ES-I3 (cell line): Measurements from ENCODE around the gene CHST11.
"Not testable (repeated sequence)": the region's sequence is repeated elsewhere in the genome, so short reads cannot be mapped to it uniquely, and the experiment has no call there.

ENCODE experiments used
- H3K36me3 ChIP-seq: 2 replicates; pipeline ENCODE4 v1.6.1; 2013; ENCODE audit warnings: mild to moderate bottlenecking, low read length, control low read depth, moderate library complexity; ENCODE audit not compliant: insufficient read depth
- H3K4me1 ChIP-seq: 2 replicates; pipeline ENCODE4 v1.6.1; 2013; ENCODE audit warnings: mild to moderate bottlenecking, control low read depth, low read length; ENCODE audit not compliant: insufficient read depth
- H3K9ac ChIP-seq: 2 replicates; pipeline ENCODE4 v1.6.1; 2013; ENCODE audit warnings: low read depth, mild to moderate bottlenecking, low read length, moderate library complexity
- H3K9me3 ChIP-seq: 2 replicates; pipeline ENCODE4 v1.6.1; 2013; ENCODE audit warnings: mild to moderate bottlenecking, low read length, moderate library complexity; ENCODE audit not compliant: control insufficient read depth, insufficient read depth

Gene CHST11

DNA sequence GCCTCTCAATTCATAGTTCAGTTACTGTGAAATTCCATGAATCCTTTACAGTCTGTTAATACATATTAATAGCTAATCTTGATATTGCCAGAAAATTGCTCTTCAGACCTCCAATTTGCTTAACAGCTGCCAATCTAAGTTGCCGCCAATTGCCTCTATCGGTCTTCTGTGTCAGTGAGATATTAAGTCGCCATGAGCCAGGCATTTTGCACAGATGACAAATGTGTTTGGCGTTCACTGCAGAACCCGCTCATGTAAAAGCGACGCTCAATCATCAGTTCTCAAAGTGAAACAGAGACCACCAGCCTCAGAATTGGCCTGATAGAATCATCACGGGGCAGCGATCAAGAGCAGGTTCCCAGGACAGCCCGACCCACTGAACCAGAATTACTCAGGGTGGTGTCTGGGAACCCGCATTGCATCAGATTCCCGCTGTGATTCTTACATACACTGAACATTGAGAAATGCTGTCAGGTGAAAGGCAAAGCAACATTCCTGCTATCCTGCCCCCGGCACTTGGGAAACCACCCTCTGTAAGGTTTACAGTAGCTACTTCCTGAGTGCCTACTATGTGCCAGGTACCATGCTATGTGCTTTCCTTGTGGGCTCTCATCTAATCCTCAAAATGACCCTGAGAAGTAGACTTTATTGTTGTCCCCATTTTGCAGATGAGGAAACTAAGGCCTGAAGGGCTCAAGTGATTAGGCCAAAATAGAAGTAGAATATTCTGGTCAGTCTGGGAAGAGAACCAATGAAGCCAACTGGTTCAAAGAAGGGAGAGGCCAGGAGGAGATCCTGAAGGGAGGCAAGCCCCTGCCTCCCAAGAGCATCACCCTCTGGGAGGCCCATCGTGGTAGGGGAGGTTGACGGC lies 285.0 kb downstream of the CHST11 start:
- Histone ChIP-seq H3K9ac (no peak overlapping the region), H3K9me3 (no peaks in the 10 kb centered on the region), H3K36me3 (no peaks in the 10 kb centered on the region), H3K4me1 (peaks cover 37% of the 10 kb centered on the region)

DNA sequence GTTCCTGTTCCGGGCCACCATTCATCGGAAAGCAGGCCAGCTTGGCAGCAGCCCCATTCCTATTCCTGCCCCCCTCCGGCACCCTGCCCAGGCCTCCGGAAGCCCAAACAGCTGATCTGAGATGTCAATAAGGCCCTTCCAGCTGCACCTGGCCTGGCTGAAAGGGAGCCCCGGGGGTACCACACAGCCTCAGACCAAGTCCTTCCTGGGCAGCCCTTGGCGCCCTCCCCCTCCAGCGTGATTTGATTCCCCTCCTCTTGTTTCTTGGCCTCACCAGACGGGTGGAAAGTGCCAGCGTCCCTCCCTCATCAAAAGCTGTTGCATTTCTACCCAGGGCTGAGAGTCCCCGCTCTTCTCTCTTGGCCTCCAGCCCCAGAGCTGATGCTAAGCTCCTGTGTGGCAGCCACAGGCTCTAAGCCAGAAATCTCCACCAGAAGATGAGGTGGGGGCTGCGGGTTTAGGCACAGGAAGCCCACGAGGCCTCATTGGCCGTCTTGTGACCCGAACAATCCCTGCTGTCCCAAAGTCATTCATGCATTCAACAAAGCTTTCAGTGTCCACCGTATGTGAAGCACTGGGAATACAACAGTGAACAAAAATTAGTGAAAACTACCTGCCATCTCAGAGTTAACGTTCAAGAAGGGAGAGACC lies 285.9 kb downstream of the CHST11 start:
- no peaks in the 10 kb centered on the region for H3K9me3 ChIP-seq
- peaks cover 38% of the 10 kb centered on the region for H3K4me1 ChIP-seq
- H3K36me3 ChIP-seq: no peaks in the 10 kb centered on the region
- H3K9ac ChIP-seq: no peak overlapping the region

DNA sequence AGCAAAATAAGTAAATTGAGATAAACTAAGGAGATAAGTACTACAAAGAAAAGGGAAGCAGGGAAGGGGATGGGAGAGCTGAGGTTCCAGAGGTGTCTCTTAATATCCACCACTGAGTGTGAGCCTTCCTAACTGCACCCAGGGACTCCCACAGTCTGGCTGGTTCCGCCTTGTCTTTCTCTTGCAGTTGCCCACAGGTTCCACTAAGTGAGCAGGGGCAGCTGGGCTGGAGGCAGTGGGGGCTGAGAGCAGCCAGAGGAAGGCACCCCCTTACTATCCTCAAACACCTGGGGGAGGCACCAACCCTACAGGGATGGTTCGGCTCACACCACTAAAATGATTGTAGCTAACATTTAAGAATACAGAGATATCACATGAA lies 286.4 kb downstream of the CHST11 start:
- H3K36me3 ChIP-seq: no peaks in the 10 kb centered on the region
- H3K9me3 ChIP-seq: no peaks in the 10 kb centered on the region
- H3K4me1 ChIP-seq: peaks cover 38% of the 10 kb centered on the region
- no peak overlapping the region for H3K9ac ChIP-seq

DNA sequence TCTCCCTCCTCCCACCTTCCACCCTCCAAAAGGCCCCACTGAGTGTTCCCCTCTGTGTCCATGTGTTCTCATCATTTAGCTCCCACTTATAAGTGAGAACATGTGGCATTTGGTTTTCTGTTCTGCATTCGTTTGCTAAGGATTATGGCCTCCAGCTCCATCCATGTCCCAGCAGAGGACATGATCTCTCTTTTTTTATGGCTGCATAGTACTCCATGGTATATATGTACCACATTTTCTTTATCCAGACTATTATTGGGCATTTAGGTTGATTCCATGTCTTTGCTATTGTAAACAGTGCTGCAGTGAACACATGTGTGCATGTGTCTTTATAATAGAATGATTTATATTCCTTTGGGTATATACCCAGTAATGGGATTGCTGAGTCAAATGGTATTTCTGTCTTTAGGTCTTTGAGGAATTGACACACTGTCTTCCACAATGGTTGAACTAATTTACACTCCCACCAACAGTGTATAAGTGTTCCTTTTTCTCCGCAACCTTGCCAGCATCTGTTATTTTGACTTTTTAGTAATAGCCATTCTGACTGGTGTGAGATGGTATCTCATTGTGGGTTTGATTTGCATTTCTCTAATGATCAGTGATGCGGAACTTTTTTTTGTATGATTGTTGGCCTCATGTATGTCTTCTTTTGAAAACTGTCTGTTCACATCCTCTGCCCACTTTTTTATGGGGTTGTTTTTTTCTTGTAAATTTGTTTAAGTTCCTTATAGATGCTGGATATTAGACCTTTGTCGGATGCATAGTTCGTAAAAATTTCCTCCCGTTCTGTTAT lies 287.2 kb downstream of the CHST11 start:
- H3K4me1 ChIP-seq: peaks cover 39% of the 10 kb centered on the region
- not testable (repeated sequence) for H3K9ac ChIP-seq, H3K9me3 ChIP-seq, H3K36me3 ChIP-seq

DNA sequence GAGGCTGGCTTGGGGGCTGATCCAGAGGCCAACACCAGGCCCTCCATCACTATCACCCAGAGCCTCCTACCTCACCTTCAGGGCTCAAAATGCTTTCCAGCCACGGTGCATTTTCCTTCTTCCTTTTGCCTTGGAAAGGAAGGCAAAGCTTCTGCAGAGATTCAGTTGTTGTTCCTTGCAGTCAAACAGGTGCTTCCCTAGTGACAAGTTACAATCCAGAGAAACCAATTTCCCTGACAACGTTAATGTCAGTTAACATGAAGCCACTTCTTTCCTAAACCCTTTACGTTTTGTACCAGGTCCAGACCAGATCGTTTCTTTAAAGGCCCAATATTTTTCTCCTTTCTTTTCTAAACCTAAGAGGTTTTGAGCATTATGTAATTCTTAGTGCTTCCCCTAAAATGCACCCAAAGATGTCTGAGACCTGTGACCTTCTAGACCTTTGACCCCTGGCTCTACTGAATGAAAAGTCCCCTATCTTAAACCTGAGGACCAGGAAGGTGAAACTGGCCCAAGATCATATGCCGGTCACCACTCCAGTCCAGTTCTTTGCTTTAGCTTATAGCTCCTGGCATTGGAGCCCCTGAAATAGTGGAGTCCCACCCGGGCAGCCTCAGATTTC lies 289.8 kb downstream of the CHST11 start:
- Histone ChIP-seq H3K9me3 (no peaks in the 10 kb centered on the region), H3K4me1 (peaks cover 50% of the 10 kb centered on the region), H3K36me3 (no peaks in the 10 kb centered on the region), H3K9ac (no peak overlapping the region)

DNA sequence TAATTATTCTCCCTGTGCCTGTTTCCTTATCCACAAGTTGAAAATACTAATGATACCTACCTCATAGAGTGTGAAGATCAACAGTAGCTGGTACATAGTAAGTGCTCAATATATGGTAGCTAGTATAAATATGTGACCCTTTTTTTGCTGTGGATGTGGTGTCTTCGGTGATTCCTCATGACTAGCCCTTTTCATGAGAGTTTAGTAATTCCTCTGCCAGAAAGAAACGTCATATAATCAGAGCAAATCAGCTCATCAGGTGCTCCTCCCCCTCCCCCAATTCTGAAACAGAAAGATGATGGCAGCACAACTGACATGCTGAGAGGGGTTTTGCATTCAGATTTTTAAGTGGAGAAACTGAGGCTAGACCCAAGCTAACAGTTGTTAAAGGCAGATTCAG lies 290.6 kb downstream of the CHST11 start:
- Histone ChIP-seq H3K9me3 (no peaks in the 10 kb centered on the region), H3K36me3 (no peaks in the 10 kb centered on the region), H3K4me1 (peaks cover 51% of the 10 kb centered on the region), H3K9ac (no peak overlapping the region)

DNA sequence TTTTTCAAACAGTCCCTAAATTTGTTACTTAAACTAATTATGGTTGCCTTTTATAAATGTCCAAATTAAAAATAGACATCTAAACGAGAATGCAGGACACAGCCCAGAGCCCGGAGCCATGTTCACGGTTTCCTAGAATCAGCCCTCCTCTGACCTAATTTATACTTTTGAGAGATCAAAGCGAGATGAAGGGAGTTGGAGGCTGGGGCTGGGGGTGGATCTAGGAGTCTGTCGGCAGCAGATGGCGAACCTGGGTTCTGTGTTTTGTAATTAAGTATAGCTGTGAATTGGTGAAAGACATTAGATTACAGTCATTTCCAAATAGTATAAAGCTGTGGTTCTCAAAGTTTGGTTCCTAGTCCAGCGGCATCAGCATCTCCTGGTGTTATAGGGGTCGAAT lies 291.2 kb downstream of the CHST11 start:
- H3K9ac ChIP-seq: no peak overlapping the region
- H3K4me1 ChIP-seq: peaks cover 47% of the 10 kb centered on the region
- H3K36me3 ChIP-seq: no peaks in the 10 kb centered on the region
- H3K9me3 ChIP-seq: no peaks in the 10 kb centered on the region

DNA sequence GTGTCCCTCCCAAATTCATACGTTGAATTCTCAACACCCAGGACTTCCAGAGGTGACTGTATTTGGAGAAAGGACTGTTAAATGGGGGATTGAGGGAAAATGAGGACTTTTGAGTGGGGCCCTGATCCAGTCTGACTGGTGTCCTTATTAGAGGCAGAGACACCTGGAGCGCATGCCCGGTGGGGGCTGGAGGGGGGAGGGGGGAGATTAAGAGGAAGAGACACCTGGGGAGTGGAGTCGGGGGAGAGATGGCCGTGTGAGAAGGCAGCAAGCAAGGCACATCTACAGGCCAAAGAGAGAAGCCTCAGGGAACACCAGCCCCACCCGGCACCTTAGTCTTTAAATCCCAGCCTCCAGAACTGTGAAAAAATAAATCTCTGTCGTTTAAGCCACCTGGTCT lies 291.6 kb downstream of the CHST11 start:
- Histone ChIP-seq H3K36me3 (no peaks in the 10 kb centered on the region), H3K4me1 (peaks cover 44% of the 10 kb centered on the region), H3K9me3 (no peaks in the 10 kb centered on the region), H3K9ac (no peak overlapping the region)

DNA sequence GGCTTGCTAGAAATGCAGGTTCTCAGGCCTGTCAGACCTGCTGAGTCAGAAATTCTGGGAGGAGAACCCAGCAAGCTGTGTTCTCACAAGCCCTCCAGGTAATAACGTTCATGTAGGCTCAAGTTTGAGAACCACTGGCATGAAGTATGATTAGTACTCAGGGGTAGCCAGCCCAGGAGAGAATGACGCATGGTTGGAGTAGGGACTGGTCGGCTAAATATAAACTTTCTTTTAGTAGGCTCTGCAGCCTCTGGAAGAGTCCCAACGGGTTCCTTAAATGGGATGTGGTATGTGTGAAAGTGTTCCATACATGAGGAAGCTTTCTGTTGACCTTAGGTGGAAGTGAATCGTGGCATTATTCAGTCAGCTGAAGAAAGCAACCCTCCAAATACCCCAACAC lies 292.0 kb downstream of the CHST11 start:
- Histone ChIP-seq H3K9ac (no peak overlapping the region), H3K4me1 (peaks cover 44% of the 10 kb centered on the region), H3K9me3 (no peaks in the 10 kb centered on the region)

DNA sequence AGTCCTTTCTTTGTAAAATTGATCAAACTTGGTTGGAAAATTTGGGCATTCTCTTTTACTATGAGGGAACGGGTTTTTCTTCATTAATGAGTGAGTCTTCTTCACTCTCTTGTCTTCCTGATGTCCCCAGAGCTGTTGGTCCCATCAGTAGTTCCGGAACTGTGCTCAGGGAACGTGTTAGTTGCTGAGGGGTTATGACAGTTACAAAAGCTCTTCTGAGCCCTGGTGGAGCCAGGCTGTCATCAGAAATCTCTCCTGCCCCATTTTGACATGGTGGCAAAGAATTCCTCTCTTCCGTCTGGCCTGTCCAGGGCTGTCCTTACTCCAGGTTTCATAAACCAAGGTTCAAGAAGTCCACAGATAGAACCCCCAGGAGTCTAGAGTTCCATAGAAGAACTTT lies 292.8 kb downstream of the CHST11 start:
- Histone ChIP-seq H3K9me3 (no peaks in the 10 kb centered on the region), H3K4me1 (peaks cover 44% of the 10 kb centered on the region), H3K9ac (no peak overlapping the region), H3K36me3 (no peaks in the 10 kb centered on the region)

More for the DNA sequence above, 292.0 kb downstream of the CHST11 start:
- H3K36me3 ChIP-seq: no peaks in the 10 kb centered on the region

DNA sequence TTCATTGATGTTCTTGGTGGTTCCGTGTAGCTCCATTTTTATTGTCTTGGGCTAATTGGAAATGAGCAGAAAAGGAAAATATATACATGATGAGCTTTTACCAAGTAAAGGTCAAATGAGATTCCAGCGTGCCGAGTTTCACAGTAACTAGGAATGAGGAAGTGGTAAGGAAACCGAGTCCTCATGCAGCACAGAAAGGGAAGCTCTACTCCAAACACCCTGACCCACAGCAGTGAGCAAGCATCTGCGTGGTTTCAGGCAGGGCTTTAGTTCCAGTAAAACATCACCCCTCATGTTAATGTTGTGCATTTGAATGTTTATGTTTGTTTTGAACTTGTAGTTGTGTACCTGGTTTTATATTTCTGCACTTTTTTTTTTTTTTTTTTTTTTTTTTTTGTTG lies 293.3 kb downstream of the CHST11 start:
- Histone ChIP-seq H3K9me3 (no peaks in the 10 kb centered on the region), H3K9ac (no peak overlapping the region), H3K4me1 (peaks cover 44% of the 10 kb centered on the region), H3K36me3 (no peaks in the 10 kb centered on the region)

DNA sequence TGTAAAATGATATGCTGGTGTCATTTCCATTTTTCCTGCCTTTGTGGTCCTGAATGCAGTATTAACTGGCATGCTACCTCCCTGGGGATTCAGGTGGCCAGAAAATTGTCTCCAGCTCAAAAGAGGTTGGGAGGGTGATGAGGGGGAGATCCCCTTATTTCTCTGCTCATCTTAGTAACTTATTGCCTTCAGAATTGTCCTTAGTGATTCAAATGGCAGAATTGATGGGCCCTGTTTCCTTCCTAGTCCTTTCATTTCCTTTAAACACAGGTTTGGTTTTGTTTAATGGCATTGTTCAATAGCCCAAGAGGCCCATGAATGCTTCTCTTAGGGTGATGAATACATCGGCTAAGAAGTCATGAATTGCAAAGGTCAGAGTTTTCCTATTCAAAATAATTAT lies 294.4 kb downstream of the CHST11 start:
- Histone ChIP-seq H3K9me3 (no peaks in the 10 kb centered on the region), H3K4me1 (peaks cover 44% of the 10 kb centered on the region), H3K36me3 (no peaks in the 10 kb centered on the region), H3K9ac (no peak overlapping the region)

DNA sequence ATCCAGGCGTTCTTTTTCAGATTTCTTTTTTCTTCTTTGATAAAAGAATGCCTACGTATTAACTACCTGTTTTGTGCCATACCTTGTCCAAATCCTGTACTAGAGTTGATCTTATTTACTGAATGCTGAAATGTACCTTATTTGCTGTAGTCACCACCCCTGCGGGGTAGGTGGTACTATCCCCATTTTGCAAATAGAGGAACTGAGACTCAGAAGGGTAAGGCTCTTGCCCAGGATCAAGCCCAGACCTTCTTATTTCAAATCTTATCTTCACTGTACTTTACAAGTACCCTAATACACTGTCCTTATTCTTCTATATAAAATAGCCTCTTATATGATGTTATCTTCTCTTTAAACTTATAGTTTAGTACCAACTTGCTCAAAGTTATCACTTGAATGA lies 294.8 kb downstream of the CHST11 start:
- H3K36me3 ChIP-seq: no peaks in the 10 kb centered on the region
- no peaks in the 10 kb centered on the region for H3K9me3 ChIP-seq
- no peak overlapping the region for H3K9ac ChIP-seq
- peaks cover 44% of the 10 kb centered on the region for H3K4me1 ChIP-seq

DNA sequence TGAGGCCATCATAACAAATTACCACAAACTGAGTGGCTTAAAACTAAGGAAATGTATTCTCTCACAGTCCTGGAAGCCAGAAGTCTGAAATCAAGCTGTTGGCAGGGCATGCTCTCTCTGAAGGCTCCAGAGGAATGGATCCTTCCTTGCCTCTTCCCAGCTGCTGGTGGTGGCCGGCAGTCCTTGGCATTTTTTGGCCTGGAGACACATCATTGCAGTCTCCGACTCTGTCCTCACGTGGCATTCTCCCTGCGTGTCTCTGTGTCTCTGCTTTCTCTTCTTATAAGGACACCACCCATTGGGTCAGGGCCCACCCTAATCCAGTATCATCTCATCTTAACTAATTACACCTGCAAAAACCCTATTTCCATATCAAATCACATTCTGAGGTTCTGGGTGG lies 295.3 kb downstream of the CHST11 start:
- Histone ChIP-seq H3K36me3 (no peaks in the 10 kb centered on the region), H3K4me1 (peaks cover 44% of the 10 kb centered on the region), H3K9me3 (no peaks in the 10 kb centered on the region), H3K9ac (no peak overlapping the region)
